ENCODE results near the gene FBXW2.

FBXW2 gene

GRCh38 chr9:120741191-120741590 is 52.0 kb downstream of the FBXW2 start:
- DNase-seq = no peak

- DNase-seq = no peak
Measured at GRCh38 chr9:120740132-120740531, 53.1 kb downstream of the FBXW2 start.

GRCh38 chr9:120737416-120738165 is 55.6 kb downstream of the FBXW2 start:
- DNase-seq = no peak

- no peak for DNase-seq
Measured at GRCh38 chr9:120736881-120737280, 56.3 kb downstream of the FBXW2 start.

- DNase-seq = no peak
Measured at GRCh38 chr9:120735415-120736126, 57.6 kb downstream of the FBXW2 start.

GRCh38 chr9:120734607-120735410 is 58.4 kb downstream of the FBXW2 start:
- no peak for DNase-seq

GRCh38 chr9:120733190-120733589 is 60.0 kb downstream of the FBXW2 start:
- DNase-seq = no peak

- no peak for DNase-seq
Measured at GRCh38 chr9:120730654-120731514, 62.3 kb downstream of the FBXW2 start.

- DNase-seq = no peak
Measured at GRCh38 chr9:120729791-120730241, 63.4 kb downstream of the FBXW2 start.

GRCh38 chr9:120726484-120726883 is 66.7 kb downstream of the FBXW2 start:
- DNase-seq = no peak

- no peak for DNase-seq
Measured at GRCh38 chr9:120725907-120726306, 67.3 kb downstream of the FBXW2 start.

- DNase-seq = no peak
Measured at GRCh38 chr9:120724757-120725400, 68.3 kb downstream of the FBXW2 start.

- no peak for DNase-seq
Measured at GRCh38 chr9:120723565-120723964, 69.7 kb downstream of the FBXW2 start.

- no peak for DNase-seq
Measured at GRCh38 chr9:120720404-120720803, 72.8 kb downstream of the FBXW2 start.

- DNase-seq = no peak
Measured at GRCh38 chr9:120718316-120718715, 74.9 kb downstream of the FBXW2 start.

GRCh38 chr9:120717176-120717575 is 76.0 kb downstream of the FBXW2 start:
- DNase-seq = no peak

- no peak for DNase-seq
Measured at GRCh38 chr9:120716483-120716882, 76.7 kb downstream of the FBXW2 start.

- no peak for DNase-seq
Measured at GRCh38 chr9:120715389-120715924, 77.8 kb downstream of the FBXW2 start.

GRCh38 chr9:120714846-120715388 is 78.3 kb downstream of the FBXW2 start:
- DNase-seq = no peak

- DNase-seq = peak; percentile 81
Measured at GRCh38 chr9:120714088-120714845, 78.9 kb downstream of the FBXW2 start, which contains the start of gene MEGF9. Gene MEGF9, minus strand, starts transcription at chr9:120714470. Its CDS starts 112 bp downstream, at chr9:120714358.

Data from cortex of kidney (tissue), 1 donor.